Heart right ventricle (tissue), 16 donors: ENCODE data around the gene JMJD6. TPM values are rescaled to one million over a fixed set of nuclear protein-coding genes. Genes with fewer than 3 reads are reported as not detected.
"Not testable (repeated sequence)": the region's sequence is repeated elsewhere in the genome, so short reads cannot be mapped to it uniquely, and the experiment has no call there.

ENCODE experiments used
- ATAC-seq, 8 donors: fragments of 200-7000 bp; cut with Tn5 transposase; one replicate each; pipeline ENCODE4 v1.9.1; 2020; ENCODE audit warnings: mild to moderate bottlenecking in 8 of 8, moderate library complexity in 8 of 8, moderate number of reproducible peaks in 1 of 8
- DNase-seq, 2 donors: peaks; one replicate each; pipeline ENCODE4 v3.0.0-alpha.2; 2020
- H3K27ac ChIP-seq, 10 donors: fragments of 200-600 bp; sonication (generic) in 2 of 10; one replicate each; pipeline versions ENCODE4 v1.5.0 to v1.8.0; 2020 to 2022; ENCODE audit warnings: mild to moderate bottlenecking in 3 of 10
- H3K27me3 ChIP-seq, 7 donors: fragments of 200-600 bp; one replicate each; pipeline ENCODE4 v1.8.0; 2021 to 2022; ENCODE audit warnings: mild to moderate bottlenecking in 2 of 7
- H3K36me3 ChIP-seq, 9 donors: fragments of 200-600 bp; sonication (generic) in 1 of 9; one replicate each; pipeline versions ENCODE4 v1.5.0 to v1.8.0; 2020 to 2022; ENCODE audit warnings: mild to moderate bottlenecking in 2 of 9
- H3K4me1 ChIP-seq, 9 donors: fragments of 200-600 bp; sonication (generic) in 1 of 9; one replicate each; pipeline versions ENCODE4 v1.5.0 to v1.8.0; 2020 to 2022; ENCODE audit warnings: mild to moderate bottlenecking in 4 of 9
- H3K4me3 ChIP-seq, 10 donors: fragments of 200-600 bp; sonication (generic) in 2 of 10; one replicate each; pipeline versions ENCODE4 v1.5.0 to v1.8.0; 2020 to 2022; ENCODE audit warnings: mild to moderate bottlenecking in 7 of 10, moderate library complexity in 2 of 10
- H3K9me3 ChIP-seq, 11 donors: fragments of 200-600 bp in 10 of 11; sonication (generic) in 2 of 11; one replicate each; pipeline versions ENCODE4 v1.5.0 to v1.8.0; 2013 to 2022; ENCODE audit warnings: mild to moderate bottlenecking in 2 of 11, control low read depth in 1 of 11, moderate library complexity in 1 of 11
- WGBS, 2 donors: extraction: QIAGEN DNeasy Blood & Tissue Kit; methylation state at CpG; one replicate each; pipeline ENCODE4 v1.1.7; 2013; ENCODE audit warnings: inconsistent platforms in 1 of 2; 5-methylcytosine and 5-hydroxymethylcytosine counted together
- intact Hi-C, 10 donors: fragments of 100-400 bp; cut with DNase I; formaldehyde crosslinking; loops; one replicate each; pipeline versions ENCODE4 v1.11.1 to v1.14.2; 2022
- polyA plus RNA-seq, 2 donors: library from polyadenylated mRNA; stranded (reverse); fragments of 200-250 nt; gene quantifications; one replicate each; pipeline ENCODE4 v1.2.3, GENCODE V29; 2013
- total RNA-seq, 10 donors: library from RNA; stranded (reverse); fragmentation: NEBNext Ultra II Directional in 3 of 10; extraction: Animal tissue kit (Norgen Biotek cat#: 25700) in 3 of 10; gene quantifications; one replicate each; pipeline versions ENCODE4 v1.2.1 to v1.2.4, GENCODE V29; 2021 to 2023
- TF ChIP-seq, protein P1 (sequence below), 9 donors: fragments of 200-600 bp; sonication (generic) in 2 of 9; IDR thresholded peaks; one replicate each; pipeline versions ENCODE4 v1.5.0 to v1.8.0; 2021 to 2022; ENCODE audit warnings: antibody characterized with exemption in 9 of 9, mild to moderate bottlenecking in 5 of 9, moderate library complexity in 1 of 9
- donor health status: Arrhythmogenic right ventricular cardiomyopathy.
- donor health status: ischemic (EF 13 %, LVEDD 7.1; RV severe dilation, severe dysfunction).
- donor health status: healthy with polysubstance abuse.
- donor health status: DM: no; HTN: yes; CAD: no.
- donor health status: DM: no; HTN: no; CAD: no.
- donor health status: ischemic (EF 25% LVEDD 6.9; RV normal size, moderate dysfunction).
- donor health status: ischemic (EF 25% LVEDD 5.7; RV mildly dilated, moderate dysfunction).
- donor health status: healthy.
- donor health status: DM: yes; HTN: yes; CAD: no.
- donor health status: Ischemic cardiomyopathy.
- donor health status: ischemic (EF 35%, LVEDD 5.7; RV mildly dilated, moderate dysfunction).
- donor health status: nonischemic (EF 11% LVEDD 7.7; RV severe dilation, severe dysfunction).
- donor health status: DM: yes; HTN: yes; CAD: no.
- donor health status: PGD.
- donor health status: ischemic (EF 29% LVEDD 5.4; RV normal size, mild dysfunction).
- donor health status: nonischemic (EF 23%, LVEDD 6.1; RV moderate dilation, normal function).

Gene JMJD6
- total and polyA plus RNA-seq, 12 donors = 34.6 to 79.3 (median 43.2) TPM

DNA sequence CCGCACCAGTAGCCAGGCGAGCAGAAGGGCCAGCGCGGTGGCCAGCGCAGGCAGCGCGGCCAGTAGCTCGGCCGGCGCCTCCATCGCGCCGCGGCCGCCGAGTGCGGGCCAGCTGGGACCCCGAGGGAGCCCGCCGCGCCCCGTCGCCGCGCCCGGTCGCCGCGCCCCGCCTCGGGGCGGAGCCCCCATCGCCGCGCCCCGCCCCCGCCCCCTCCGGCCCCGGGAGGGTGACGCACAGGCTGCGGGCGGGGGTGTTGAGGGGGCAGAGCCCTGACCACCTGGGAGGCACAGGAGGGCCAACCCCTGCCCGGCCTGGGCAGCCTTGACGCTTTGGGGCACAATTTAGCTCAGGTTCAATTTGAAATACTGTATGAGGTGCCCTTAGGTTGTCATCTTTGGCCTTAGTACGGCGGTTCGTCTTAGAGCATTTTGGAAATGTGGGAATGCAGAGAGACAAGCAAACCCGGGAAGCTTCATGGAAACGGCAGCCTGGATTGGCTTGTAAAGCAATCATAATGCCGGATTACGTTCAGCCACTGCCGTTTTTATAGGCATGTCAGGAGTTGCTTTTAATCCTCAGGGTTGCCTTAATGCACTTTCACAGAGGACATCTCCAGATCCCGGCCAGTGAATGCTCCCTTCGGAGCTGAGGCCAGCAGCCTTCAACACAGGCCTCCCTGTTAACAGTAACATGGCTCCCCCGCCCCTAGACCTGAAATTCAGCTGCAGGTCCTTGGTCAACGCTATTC lies 15.4 kb downstream of the JMJD6 start, which contains the start of gene MXRA7:
Gene MXRA7 (minus strand): TSS at position 103 of the 749 bp plus-strand sequence. CDS start 19 bp downstream, at position 84.
- 3 to 4% methylated on average over 44 to 45 of the region's 56 CpGs for WGBS, 2 donors
- TF ChIP-seq, protein P1, sequence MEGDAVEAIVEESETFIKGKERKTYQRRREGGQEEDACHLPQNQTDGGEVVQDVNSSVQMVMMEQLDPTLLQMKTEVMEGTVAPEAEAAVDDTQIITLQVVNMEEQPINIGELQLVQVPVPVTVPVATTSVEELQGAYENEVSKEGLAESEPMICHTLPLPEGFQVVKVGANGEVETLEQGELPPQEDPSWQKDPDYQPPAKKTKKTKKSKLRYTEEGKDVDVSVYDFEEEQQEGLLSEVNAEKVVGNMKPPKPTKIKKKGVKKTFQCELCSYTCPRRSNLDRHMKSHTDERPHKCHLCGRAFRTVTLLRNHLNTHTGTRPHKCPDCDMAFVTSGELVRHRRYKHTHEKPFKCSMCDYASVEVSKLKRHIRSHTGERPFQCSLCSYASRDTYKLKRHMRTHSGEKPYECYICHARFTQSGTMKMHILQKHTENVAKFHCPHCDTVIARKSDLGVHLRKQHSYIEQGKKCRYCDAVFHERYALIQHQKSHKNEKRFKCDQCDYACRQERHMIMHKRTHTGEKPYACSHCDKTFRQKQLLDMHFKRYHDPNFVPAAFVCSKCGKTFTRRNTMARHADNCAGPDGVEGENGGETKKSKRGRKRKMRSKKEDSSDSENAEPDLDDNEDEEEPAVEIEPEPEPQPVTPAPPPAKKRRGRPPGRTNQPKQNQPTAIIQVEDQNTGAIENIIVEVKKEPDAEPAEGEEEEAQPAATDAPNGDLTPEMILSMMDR (IDR thresholded peaks at IDR 0.05) = no peak
- no peaks in the 10 kb centered on the region for H3K9me3 ChIP-seq
- peak within 1 kb of the TSS; percentile 89 to 98 (median 94) for H3K27ac ChIP-seq
- H3K4me1 ChIP-seq = peaks cover 15 to 85% (median 65%) of the 10 kb centered on the region in 9 donors
- DNase-seq (peak; percentile 82), ATAC-seq (peak; percentile 49 to 72 (median 65))
- no peaks in the 10 kb centered on the region for H3K27me3 ChIP-seq
- intact Hi-C loops = loop anchor here in 7 of 10 donors (2.0 to 10.0 kb wide), 5 partner anchors 24 to 156 kb away; no protein-coding TSS in a partner anchor
- H3K36me3 ChIP-seq = peaks cover 0 to 45% (median 6%) of the 10 kb centered on the region in 9 donors
- peak within 1 kb of the TSS; percentile 59 to 85 (median 79) for H3K4me3 ChIP-seq

DNA sequence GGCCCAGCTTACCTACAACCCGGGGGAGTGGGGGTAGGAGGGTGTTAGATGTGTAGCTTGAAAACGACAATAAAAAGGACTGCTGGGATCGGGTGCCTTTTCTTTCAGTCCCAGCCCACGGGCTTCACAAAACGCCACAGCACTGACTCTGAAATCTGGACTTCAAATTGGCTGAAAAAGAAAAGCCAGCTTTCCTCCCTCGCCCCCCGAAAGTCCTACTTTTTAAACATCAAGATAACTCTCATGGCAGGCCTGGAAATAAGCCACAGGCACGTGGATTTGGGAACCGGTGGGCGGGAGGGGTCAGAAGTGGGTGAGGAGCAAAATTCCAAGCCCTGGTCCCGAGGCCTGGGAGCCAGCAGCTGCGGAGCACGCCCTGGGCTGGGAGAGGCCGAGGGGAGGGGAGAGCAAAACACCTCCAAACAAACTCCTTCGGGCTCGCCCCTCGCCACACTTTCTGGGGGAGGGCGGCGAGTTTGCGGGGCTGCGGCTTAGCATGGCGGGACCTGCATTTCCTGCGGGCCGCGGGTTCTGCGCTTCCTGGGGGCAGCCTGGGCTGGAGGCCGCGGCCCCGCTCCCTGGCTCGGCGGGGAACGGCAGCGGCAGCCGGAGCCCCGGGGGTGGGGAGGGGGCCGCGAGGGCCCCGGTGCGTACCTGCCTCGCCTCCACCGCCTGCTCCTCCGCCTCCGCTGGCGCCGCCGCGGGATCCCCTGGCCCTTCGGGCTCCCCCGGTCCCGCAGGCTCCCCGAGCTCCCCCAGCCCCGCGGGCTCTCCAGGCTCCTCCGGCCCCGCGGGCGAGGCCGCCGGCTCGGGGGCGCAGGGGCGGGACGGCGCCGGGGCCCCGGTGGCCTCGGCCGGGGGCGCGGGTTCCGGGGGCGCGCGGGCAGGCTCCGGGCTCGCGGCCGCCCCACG lies 16.2 kb downstream of the JMJD6 start:
- Histone ChIP-seq H3K4me3 (peak overlapping the region; percentile 59 to 85 (median 79)), H3K4me1 (peaks cover 8 to 84% (median 62%) of the 10 kb centered on the region in 9 donors), H3K27ac (peak overlapping the region; percentile 89 to 98 (median 94)), H3K36me3 (peaks cover 0 to 42% (median 6%) of the 10 kb centered on the region in 9 donors)
- not testable (repeated sequence) for H3K9me3 ChIP-seq, DNase-seq, H3K27me3 ChIP-seq
- ATAC-seq = peak in 4 of 8 donors; percentile 10 to 37 (median 26)
- WGBS, 2 donors = 2% methylated on average over 29 to 48 of the region's 79 CpGs
- intact Hi-C loops = loop anchor here in 7 of 10 donors (2.0 to 10.0 kb wide), 6 partner anchors 21 to 155 kb away; no protein-coding TSS in a partner anchor

- Histone ChIP-seq H3K27ac (peak overlapping the region; percentile 89 to 98 (median 94)), H3K36me3 (peaks cover 0 to 41% (median 6%) of the 10 kb centered on the region in 9 donors), H3K9me3 (no peaks in the 10 kb centered on the region), H3K4me1 (peaks cover 9 to 83% (median 58%) of the 10 kb centered on the region in 9 donors), H3K27me3 (no peaks in the 10 kb centered on the region), H3K4me3 (peak overlapping the region; percentile 59 to 85 (median 79))
- TF ChIP-seq, protein P1 (IDR thresholded peaks at IDR 0.05) = no peak
- peak; percentile 82 to 91 for DNase-seq
- intact Hi-C loops = loop anchor here in 3 of 10 donors (2.0 to 5.0 kb wide), 2 partner anchors 21 to 37 kb away; no protein-coding TSS in a partner anchor
- peak; percentile 77 to 90 (median 84) for ATAC-seq
- 17 to 19% methylated on average over 29 of the region's 29 CpGs for WGBS, 2 donors
These were observed 17.1 kb downstream of the JMJD6 start for GRCh38 chr17:76709077-76709950.
